Glutamatergic neuron (in vitro differentiated cells): ENCODE data around the gene NT5DC3. TPM values are rescaled to one million over a fixed set of nuclear protein-coding genes. Genes with fewer than 3 reads are reported as not detected.

Experiments
- DNase-seq: peaks from one replicate; pipeline ENCODE4 v3.0.0; 2022
- H3K27ac Mint-ChIP-seq: one replicate; pipeline ENCODE4 v1.8.0; 2020; ENCODE audit warnings: mild to moderate bottlenecking, mixed read lengths, inconsistent platforms; ENCODE audit not compliant: unreplicated experiment
- H3K27me3 Mint-ChIP-seq: one replicate; pipeline ENCODE4 v1.8.0; 2020; ENCODE audit warnings: mild to moderate bottlenecking, moderate library complexity, mixed read lengths, inconsistent platforms; ENCODE audit not compliant: unreplicated experiment
- H3K36me3 Mint-ChIP-seq: one replicate; pipeline ENCODE4 v1.8.0; 2020; ENCODE audit warnings: mild to moderate bottlenecking, mixed read lengths, inconsistent platforms; ENCODE audit not compliant: unreplicated experiment
- H3K4me1 Mint-ChIP-seq: one replicate; pipeline ENCODE4 v1.8.0; 2020; ENCODE audit warnings: mild to moderate bottlenecking, low read depth, mixed read lengths, inconsistent platforms; ENCODE audit not compliant: unreplicated experiment
- H3K4me3 Mint-ChIP-seq: one replicate; pipeline ENCODE4 v1.8.0; 2020; ENCODE audit warnings: mild to moderate bottlenecking, mixed read lengths, inconsistent platforms; ENCODE audit not compliant: unreplicated experiment
- H3K9me3 Mint-ChIP-seq: one replicate; pipeline ENCODE4 v1.8.0; 2020; ENCODE audit warnings: mild to moderate bottlenecking, moderate library complexity, mixed read lengths, inconsistent platforms; ENCODE audit not compliant: unreplicated experiment
- CTCF ChIP-seq: fragments of 200-600 bp; sonication (generic); IDR thresholded peaks from one replicate; pipeline ENCODE4 v1.5.0; 2021; ENCODE audit not compliant: partially characterized antibody, unreplicated experiment
- total RNA-seq: library from RNA; stranded (reverse); fragmentation: NEBNext Ultra II Directional; extraction: Animal tissue kit (Norgen Biotek cat#: 25700); gene quantifications from one replicate; pipeline ENCODE4 v1.2.1, GENCODE V29; 2021; ENCODE audit not compliant: unreplicated experiment

NT5DC3 gene
- total RNA-seq, 1 donor from 2014 or later = 2.1 TPM

GRCh38 chr12:103802586-103802886, 38.5 kb downstream of the NT5DC3 start:
- H3K4me1 Mint-ChIP-seq = no peaks in the 10 kb centered on the region
- no peaks in the 10 kb centered on the region for H3K27me3 Mint-ChIP-seq
- H3K36me3 Mint-ChIP-seq = no peaks in the 10 kb centered on the region
- H3K9me3 Mint-ChIP-seq = no peaks in the 10 kb centered on the region
- H3K4me3 Mint-ChIP-seq = no peak overlapping the region
- no peak for DNase-seq
- no peak overlapping the region for H3K27ac Mint-ChIP-seq
- no peak for TF ChIP-seq CTCF

- no peak for TF ChIP-seq CTCF
- Mint-ChIP-seq H3K27me3 (no peaks in the 10 kb centered on the region), H3K9me3 (no peaks in the 10 kb centered on the region), H3K36me3 (no peaks in the 10 kb centered on the region), H3K4me1 (no peaks in the 10 kb centered on the region), H3K4me3 (no peak overlapping the region), H3K27ac (no peak overlapping the region)
- no peak for DNase-seq
These were observed 39.1 kb downstream of the NT5DC3 start for GRCh38 chr12:103801709-103802585.

GRCh38 chr12:103799857-103800771, 40.9 kb downstream of the NT5DC3 start:
- DNase-seq = no peak
- Mint-ChIP-seq H3K27ac (no peak overlapping the region), H3K4me3 (no peak overlapping the region)

GRCh38 chr12:103799504-103799856, 41.6 kb downstream of the NT5DC3 start:
- H3K27me3 Mint-ChIP-seq = no peaks in the 10 kb centered on the region
- H3K4me1 Mint-ChIP-seq = no peaks in the 10 kb centered on the region
- H3K4me3 Mint-ChIP-seq = no peak overlapping the region
- no peak for TF ChIP-seq CTCF
- no peak for DNase-seq
- H3K27ac Mint-ChIP-seq = no peak overlapping the region
- no peaks in the 10 kb centered on the region for H3K36me3 Mint-ChIP-seq
- no peaks in the 10 kb centered on the region for H3K9me3 Mint-ChIP-seq

More at GRCh38 chr12:103799857-103800771, 40.9 kb downstream of the NT5DC3 start:
- Mint-ChIP-seq H3K27me3 (no peaks in the 10 kb centered on the region), H3K36me3 (no peaks in the 10 kb centered on the region), H3K9me3 (no peaks in the 10 kb centered on the region), H3K4me1 (no peaks in the 10 kb centered on the region)
- no peak for TF ChIP-seq CTCF
